Ammon's horn (tissue), 1 donor: ENCODE data around the gene TBC1D4.
"Not testable (repeated sequence)": the region's sequence is repeated elsewhere in the genome, so short reads cannot be mapped to it uniquely, and the experiment has no call there.

Experiments used
- DNase-seq: peaks from one replicate; pipeline ENCODE4 v3.0.0-alpha.2; 2016; ENCODE audit warnings: low spot score

TBC1D4 gene

GRCh38 chr13:75356421-75356820 lies 125.5 kb downstream of the TBC1D4 start:
- no peak for DNase-seq

- DNase-seq, result no peak
Measured at GRCh38 chr13:75355609-75356008, 126.4 kb downstream of the TBC1D4 start.

GRCh38 chr13:75353781-75354193 lies 128.2 kb downstream of the TBC1D4 start:
- DNase-seq, result no peak

GRCh38 chr13:75352641-75353327 lies 129.2 kb downstream of the TBC1D4 start:
- no peak for DNase-seq

DNA sequence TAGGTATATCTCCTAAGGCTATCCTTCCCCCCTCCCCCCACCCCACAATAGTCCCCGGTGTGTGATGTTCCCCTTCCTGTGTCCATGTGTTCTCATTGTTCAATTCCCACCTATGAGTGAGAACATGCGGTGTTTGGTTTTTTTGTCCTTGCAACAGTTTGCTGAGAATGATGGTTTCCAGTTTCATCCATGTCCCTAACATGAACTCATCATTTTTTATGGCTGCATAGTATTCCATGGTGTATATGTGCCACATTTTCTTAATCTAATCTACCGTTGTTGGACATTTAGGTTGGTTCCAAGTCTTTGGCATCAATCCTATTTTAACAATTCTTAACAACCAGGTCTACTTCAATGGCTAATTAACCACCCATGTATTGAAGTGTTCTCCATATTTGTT lies 130.4 kb downstream of the TBC1D4 start:
- DNase-seq, result not testable (repeated sequence)

- no peak for DNase-seq
Measured at GRCh38 chr13:75347925-75348324, 134.0 kb downstream of the TBC1D4 start.

GRCh38 chr13:75347457-75347856 lies 134.5 kb downstream of the TBC1D4 start:
- no peak for DNase-seq

DNA sequence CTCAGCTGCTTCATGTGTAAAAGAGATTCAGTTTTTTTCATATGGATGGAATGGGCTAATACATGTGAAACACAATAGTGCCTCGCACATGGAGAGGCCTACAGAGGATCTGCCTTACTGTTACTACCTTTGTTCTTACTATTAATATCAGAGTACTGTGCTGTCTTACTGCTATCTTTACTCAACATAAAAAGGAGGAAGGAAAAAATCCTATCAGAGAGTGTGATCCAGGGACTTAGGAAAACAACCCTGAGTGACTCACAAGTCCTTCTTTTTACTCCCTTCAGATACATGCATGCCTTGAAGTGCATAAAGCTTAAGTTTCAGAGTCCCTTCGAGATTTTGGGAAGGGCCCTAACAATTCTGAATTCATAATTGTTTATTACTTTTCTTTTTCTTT lies 136.8 kb downstream of the TBC1D4 start:
- DNase-seq, result no peak

DNA sequence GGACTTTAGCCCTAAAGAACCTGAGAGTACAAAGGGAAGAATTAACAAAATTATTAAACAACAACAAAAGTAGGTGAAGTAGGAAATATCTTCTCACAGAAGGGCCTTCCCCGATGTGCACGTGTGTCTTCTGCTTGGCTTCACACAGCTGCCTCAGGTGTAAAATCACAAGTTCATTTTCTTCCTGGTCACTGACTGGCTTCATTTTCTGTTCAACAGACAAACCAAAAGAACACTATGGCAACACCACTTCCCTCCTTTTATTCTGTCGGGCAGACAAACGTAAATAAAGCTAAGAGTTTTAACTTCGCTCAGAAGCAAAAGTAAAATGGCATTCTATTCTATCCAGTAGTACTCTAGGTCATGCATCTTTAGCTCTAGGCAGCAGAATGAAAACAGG lies 140.9 kb downstream of the TBC1D4 start:
- DNase-seq, result no peak

GRCh38 chr13:75339635-75340374 lies 142.2 kb downstream of the TBC1D4 start:
- no peak for DNase-seq

- DNase-seq, result no peak
Measured at GRCh38 chr13:75334634-75335447, 147.1 kb downstream of the TBC1D4 start.

GRCh38 chr13:75333103-75333502 lies 148.9 kb downstream of the TBC1D4 start:
- no peak for DNase-seq

- no peak for DNase-seq
Measured at GRCh38 chr13:75331792-75332349, 150.1 kb downstream of the TBC1D4 start.

- no peak for DNase-seq
Measured at GRCh38 chr13:75330770-75331169, 151.2 kb downstream of the TBC1D4 start.

- DNase-seq, result no peak
Measured at GRCh38 chr13:75329723-75330122, 152.2 kb downstream of the TBC1D4 start.

- no peak for DNase-seq
Measured at GRCh38 chr13:75329097-75329496, 152.9 kb downstream of the TBC1D4 start.

GRCh38 chr13:75327135-75327510 lies 154.8 kb downstream of the TBC1D4 start:
- no peak for DNase-seq

- DNase-seq, result no peak
Measured at GRCh38 chr13:75326173-75327134, 155.5 kb downstream of the TBC1D4 start.

- DNase-seq, result no peak
Measured at GRCh38 chr13:75325711-75326110, 156.3 kb downstream of the TBC1D4 start.

- DNase-seq, result no peak
Measured at GRCh38 chr13:75324413-75324940, 157.5 kb downstream of the TBC1D4 start.

DNA sequence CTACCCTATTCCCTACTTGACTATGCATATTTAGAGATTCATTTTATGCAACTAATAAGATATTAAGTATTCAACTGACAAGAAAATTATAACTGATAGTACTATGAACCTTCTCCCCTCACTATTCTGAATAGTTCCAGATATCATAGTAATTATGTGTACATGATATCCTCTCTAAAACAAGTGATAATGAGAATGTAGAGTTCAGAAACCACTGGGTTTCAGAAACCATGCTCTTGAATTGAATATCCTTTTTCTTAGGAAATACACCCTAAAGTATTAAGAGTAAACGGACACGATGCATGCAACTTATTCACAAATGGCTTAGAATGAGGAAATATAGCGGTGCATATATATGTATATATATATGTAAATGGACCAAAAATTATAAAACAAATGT lies 160.9 kb downstream of the TBC1D4 start:
- DNase-seq, result no peak
